ENCODE measurements around the gene ISY1.

DNA sequence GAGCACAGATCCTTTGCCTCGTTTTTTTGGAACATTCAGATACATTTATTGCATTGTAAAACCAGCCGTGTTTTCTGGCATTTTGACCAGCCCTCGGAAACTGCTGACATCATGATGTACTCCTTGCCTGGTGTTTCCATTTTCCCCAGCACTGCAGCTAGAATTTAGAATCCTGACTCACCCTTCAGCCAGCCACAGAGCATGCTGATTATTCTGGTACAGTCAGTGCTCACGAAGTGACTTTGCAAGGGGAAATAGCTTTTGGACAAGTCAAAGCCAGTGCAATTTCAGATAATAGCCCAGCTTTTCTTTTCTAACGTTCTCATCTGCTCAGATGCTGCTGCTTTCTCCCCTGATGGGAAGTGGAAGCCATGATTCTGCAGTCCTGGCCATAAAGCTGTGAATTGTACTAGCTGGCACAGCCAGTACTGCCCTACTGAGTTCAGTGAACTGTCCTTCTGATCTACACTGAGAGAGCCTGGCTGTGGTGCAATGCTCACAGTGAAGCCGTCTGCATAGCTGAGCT lies 34.9 kb upstream of the ISY1 start:
- TF ChIP-seq BHLHE40 (IDR thresholded peaks at IDR 0.05; ENCODE audit: borderline replicate concordance) (no peak), SP1 (IDR thresholded peaks at IDR 0.05) (no peak), TARDBP (IDR thresholded peaks at IDR 0.05) (no peak), FOXM1 (IDR thresholded peaks at IDR 0.05; ENCODE audit: borderline replicate concordance) (no peak), LEF1 (IDR thresholded peaks at IDR 0.05; ENCODE audit: borderline replicate concordance) (no peak), FOXK2 (IDR thresholded peaks at IDR 0.05) (no peak)
